ENCODE results near the gene ZFR. TPM values are rescaled to one million over a fixed set of nuclear protein-coding genes. Genes with fewer than 3 reads are reported as not detected.

Gene ZFR
- total RNA-seq, 1 donor, result 86.1 TPM

GRCh38 chr5:32355686-32356085 lies 88.9 kb downstream of the ZFR start:
- H3K4me3 ChIP-seq (ENCODE audit: insufficient read depth, low read length), result no peak overlapping the region
- peaks cover 23% of the 10 kb centered on the region for H3K36me3 ChIP-seq (ENCODE audit: insufficient read depth, low read length)
- no peak overlapping the region for H3K4me2 ChIP-seq (ENCODE audit: insufficient read depth, low read length)
- H3K27ac ChIP-seq (ENCODE audit: low read depth, low read length), result no peak overlapping the region
- H3K4me1 ChIP-seq (ENCODE audit: insufficient read depth, low read length), result no peaks in the 10 kb centered on the region
- no peaks in the 10 kb centered on the region for H3K27me3 ChIP-seq (ENCODE audit: insufficient read depth, low read length)
- no peak overlapping the region for H2AFZ ChIP-seq (ENCODE audit: low read length)
- H3K79me2 ChIP-seq (ENCODE audit: insufficient read depth, low read length), result no peaks in the 10 kb centered on the region
- TF ChIP-seq CTCF (IDR thresholded peaks at IDR 0.05; ENCODE audit: extremely low read depth, low read depth, low read length), result no peak
- DNase-seq (ENCODE audit: insufficient read length, low spot score, missing footprints), result no peak
- H3K9me3 ChIP-seq (ENCODE audit: low read depth, low read length), result no peaks in the 10 kb centered on the region
- H4K20me1 ChIP-seq (ENCODE audit: insufficient read depth, low read length), result no peaks in the 10 kb centered on the region

- no peak for DNase-seq (ENCODE audit: insufficient read length, low spot score, missing footprints)
- no peak overlapping the region for H3K4me2 ChIP-seq (ENCODE audit: insufficient read depth, low read length)
- no peak overlapping the region for H3K4me3 ChIP-seq (ENCODE audit: insufficient read depth, low read length)
- no peak overlapping the region for H3K27ac ChIP-seq (ENCODE audit: low read depth, low read length)
- H3K27me3 ChIP-seq (ENCODE audit: insufficient read depth, low read length), result no peaks in the 10 kb centered on the region
- H3K79me2 ChIP-seq (ENCODE audit: insufficient read depth, low read length), result no peaks in the 10 kb centered on the region
- no peak for TF ChIP-seq CTCF (IDR thresholded peaks at IDR 0.05; ENCODE audit: extremely low read depth, low read depth, low read length)
- no peaks in the 10 kb centered on the region for H3K9me3 ChIP-seq (ENCODE audit: low read depth, low read length)
- no peak overlapping the region for H2AFZ ChIP-seq (ENCODE audit: low read length)
- H4K20me1 ChIP-seq (ENCODE audit: insufficient read depth, low read length), result no peaks in the 10 kb centered on the region
- peaks cover 19% of the 10 kb centered on the region for H3K36me3 ChIP-seq (ENCODE audit: insufficient read depth, low read length)
- no peaks in the 10 kb centered on the region for H3K4me1 ChIP-seq (ENCODE audit: insufficient read depth, low read length)
These were observed 91.1 kb downstream of the ZFR start for GRCh38 chr5:32353420-32353819.

GRCh38 chr5:32352685-32353084 lies 91.9 kb downstream of the ZFR start:
- DNase-seq (ENCODE audit: insufficient read length, low spot score, missing footprints), result no peak
- TF ChIP-seq CTCF (IDR thresholded peaks at IDR 0.05; ENCODE audit: extremely low read depth, low read depth, low read length), result no peak
- H3K27me3 ChIP-seq (ENCODE audit: insufficient read depth, low read length), result no peaks in the 10 kb centered on the region
- H3K4me2 ChIP-seq (ENCODE audit: insufficient read depth, low read length), result no peak overlapping the region
- H3K4me1 ChIP-seq (ENCODE audit: insufficient read depth, low read length), result no peaks in the 10 kb centered on the region
- no peaks in the 10 kb centered on the region for H4K20me1 ChIP-seq (ENCODE audit: insufficient read depth, low read length)
- H3K27ac ChIP-seq (ENCODE audit: low read depth, low read length), result no peak overlapping the region
- H3K9me3 ChIP-seq (ENCODE audit: low read depth, low read length), result no peaks in the 10 kb centered on the region
- H2AFZ ChIP-seq (ENCODE audit: low read length), result no peak overlapping the region
- H3K4me3 ChIP-seq (ENCODE audit: insufficient read depth, low read length), result no peak overlapping the region
- no peaks in the 10 kb centered on the region for H3K79me2 ChIP-seq (ENCODE audit: insufficient read depth, low read length)
- peaks cover 19% of the 10 kb centered on the region for H3K36me3 ChIP-seq (ENCODE audit: insufficient read depth, low read length)

GRCh38 chr5:32346869-32347268 lies 97.7 kb downstream of the ZFR start:
- H3K4me2 ChIP-seq (ENCODE audit: insufficient read depth, low read length), result no peak overlapping the region
- no peaks in the 10 kb centered on the region for H3K9me3 ChIP-seq (ENCODE audit: low read depth, low read length)
- H3K79me2 ChIP-seq (ENCODE audit: insufficient read depth, low read length), result no peaks in the 10 kb centered on the region
- DNase-seq (ENCODE audit: insufficient read length, low spot score, missing footprints), result no peak
- no peak overlapping the region for H3K27ac ChIP-seq (ENCODE audit: low read depth, low read length)
- H2AFZ ChIP-seq (ENCODE audit: low read length), result no peak overlapping the region
- H3K4me1 ChIP-seq (ENCODE audit: insufficient read depth, low read length), result no peaks in the 10 kb centered on the region
- no peak overlapping the region for H3K4me3 ChIP-seq (ENCODE audit: insufficient read depth, low read length)
- no peaks in the 10 kb centered on the region for H3K36me3 ChIP-seq (ENCODE audit: insufficient read depth, low read length)
- no peak for TF ChIP-seq CTCF (IDR thresholded peaks at IDR 0.05; ENCODE audit: extremely low read depth, low read depth, low read length)
- H3K27me3 ChIP-seq (ENCODE audit: insufficient read depth, low read length), result no peaks in the 10 kb centered on the region
- H4K20me1 ChIP-seq (ENCODE audit: insufficient read depth, low read length), result no peaks in the 10 kb centered on the region
